Measurements from ENCODE around the gene ZNF77. TPM values are rescaled to one million over a fixed set of nuclear protein-coding genes. Genes with fewer than 3 reads are reported as not detected.

ZNF77 gene
- total RNA-seq, 4 donors from 2014 or later, result 5.1 to 7.0 (median 6.2) TPM

GRCh38 chr19:2977746-2978138, 33.0 kb upstream of the ZNF77 start:
- Histone ChIP-seq H3K9me3 (no peaks in the 10 kb centered on the region), H3K27me3 (no peaks in the 10 kb centered on the region), H3K27ac (peak overlapping the region; percentile 45 to 62 (median 61)), H3K4me3 (replicated peaks in 1 of 3) (no peak overlapping the region), H3K36me3 (no peaks in the 10 kb centered on the region), H3K4me1 (peaks cover 37 to 47% of the 10 kb centered on the region in 2 donors)
- TF ChIP-seq POLR2A (IDR thresholded peaks at IDR 0.05) (no peak), CTCF (IDR thresholded peaks at IDR 0.05) (no peak)
- DNase-seq, result peak; percentile 64 to 65
- intact Hi-C loops (cut with DNase I), result no loop called here
- 30 to 51% methylated on average over 10 of the region's 10 CpGs for WGBS, 2 donors

GRCh38 chr19:2977001-2977745, 32.4 kb upstream of the ZNF77 start, which contains the start of gene TLE6:
Gene TLE6, plus strand, starts transcription at chr19:2977564. Its CDS starts 670 bp downstream, at chr19:2978234.
- Histone ChIP-seq H3K9me3 (no peaks in the 10 kb centered on the region), H3K27me3 (no peaks in the 10 kb centered on the region), H3K4me3 (replicated peaks in 1 of 3) (peak within 1 kb of the TSS; percentile 9 to 33 (median 33)), H3K27ac (peak within 1 kb of the TSS; percentile 45 to 62 (median 61)), H3K4me1 (peaks cover 33 to 48% of the 10 kb centered on the region in 2 donors), H3K36me3 (no peaks in the 10 kb centered on the region)
- intact Hi-C loops (cut with DNase I), result no loop called here
- TF ChIP-seq CTCF (IDR thresholded peaks at IDR 0.05) (no peak), POLR2A (IDR thresholded peaks at IDR 0.05) (peak in 1 of 2 donors; percentile 12)
- DNase-seq, result peak; percentile 99
- WGBS, 2 donors, result 0 to 1% methylated on average over 21 to 25 of the region's 51 CpGs

- TF ChIP-seq CTCF (IDR thresholded peaks at IDR 0.05) (no peak), POLR2A (IDR thresholded peaks at IDR 0.05) (no peak)
- Histone ChIP-seq H3K36me3 (no peaks in the 10 kb centered on the region), H3K4me1 (peaks cover 35 to 54% of the 10 kb centered on the region in 2 donors), H3K27me3 (no peaks in the 10 kb centered on the region), H3K27ac (peak overlapping the region in 1 of 3 donors; percentile 40), H3K9me3 (no peaks in the 10 kb centered on the region), H3K4me3 (replicated peaks in 1 of 3) (peak overlapping the region; percentile 9 to 33 (median 33))
- intact Hi-C loops (cut with DNase I), result no loop called here
- no peak for DNase-seq
- WGBS, 2 donors, result 16% methylated on average over 15 of the region's 15 CpGs
Observed at GRCh38 chr19:2976609-2977000, 31.8 kb upstream of the ZNF77 start.

- TF ChIP-seq CTCF (IDR thresholded peaks at IDR 0.05), result no peak
- no peak for TF ChIP-seq POLR2A (IDR thresholded peaks at IDR 0.05)
- peak; percentile 18 to 20 for DNase-seq
- 57 to 58% methylated on average over 14 of the region's 14 CpGs for WGBS, 2 donors
- Histone ChIP-seq H3K36me3 (no peaks in the 10 kb centered on the region), H3K27me3 (no peaks in the 10 kb centered on the region), H3K9me3 (no peaks in the 10 kb centered on the region), H3K4me1 (peaks cover 38 to 75% of the 10 kb centered on the region in 2 donors), H3K27ac (peak overlapping the region; percentile 14 to 91 (median 81)), H3K4me3 (replicated peaks in 1 of 3) (no peak overlapping the region)
- intact Hi-C loops (cut with DNase I), result loop anchor here (5.0 kb wide), 1 partner anchor 73 kb away; no protein-coding TSS in a partner anchor
Observed at GRCh38 chr19:2974342-2975041, 29.7 kb upstream of the ZNF77 start.

Measured in thyroid gland (tissue), 4 donors.